HepG2 (cell line): ENCODE data around the gene SYNC. TPM values are rescaled to one million over a fixed set of nuclear protein-coding genes. Genes with fewer than 3 reads are reported as not detected.

Source experiments
- ATF7-NPFF ChIP-seq: sonication (generic); formaldehyde crosslinking; IDR thresholded peaks from 2 replicates; pipeline ENCODE4 v1.8.1; 2023; ENCODE audit warnings: mild to moderate bottlenecking, low read depth, missing genetic modification reagents, moderate library complexity
- CREB1 ChIP-seq, 2 experiments: fragments of 450-650 bp in 1 of 2; IDR thresholded peaks; 2 replicates each; pipeline ENCODE4 v1.6.1; 2016 to 2017; ENCODE audit warnings: control low read depth in 1 of 2, mild to moderate bottlenecking in 1 of 2, missing compliant biosample characterization in 1 of 2, missing genetic modification characterization in 1 of 2
- CSRNP1 ChIP-seq: sonication (generic); formaldehyde crosslinking; IDR thresholded peaks from 2 replicates; pipeline ENCODE4 v1.8.1; 2023; ENCODE audit warnings: mild to moderate bottlenecking, missing genetic modification reagents
- GZF1 ChIP-seq: sonication (generic); formaldehyde crosslinking; IDR thresholded peaks from 2 replicates; pipeline ENCODE4 v1.5.1; 2020; ENCODE audit warnings: mild to moderate bottlenecking, missing genetic modification reagents
- ISX ChIP-seq: sonication (generic); formaldehyde crosslinking; conservative IDR thresholded peaks from 2 replicates; pipeline ENCODE4 v1.5.0; 2020; ENCODE audit warnings: missing genetic modification reagents
- JUNB ChIP-seq: sonication (generic); formaldehyde crosslinking; IDR thresholded peaks from 2 replicates; pipeline ENCODE4 v1.8.0; 2022; ENCODE audit warnings: missing genetic modification reagents, mild to moderate bottlenecking, borderline replicate concordance
- MTA1 ChIP-seq: sonication (generic); formaldehyde crosslinking; IDR thresholded peaks from 2 replicates; pipeline ENCODE4 v1.4.0; 2020; ENCODE audit warnings: missing genetic modification reagents, mild to moderate bottlenecking, borderline replicate concordance
- NFKBIZ ChIP-seq: IDR thresholded peaks from 2 replicates; pipeline ENCODE4 v1.6.1; 2018; ENCODE audit warnings: missing genetic modification reagents, missing compliant biosample characterization
- PHF20 ChIP-seq: sonication (generic); formaldehyde crosslinking; IDR thresholded peaks from 2 replicates; pipeline ENCODE4 v1.5.0; 2020; ENCODE audit warnings: mild to moderate bottlenecking, missing genetic modification reagents
- RXRA ChIP-seq: sonication (generic); formaldehyde crosslinking; IDR thresholded peaks from 2 replicates; pipeline ENCODE4 v1.5.1; 2020; ENCODE audit warnings: missing genetic modification reagents
- SKI ChIP-seq: fragments of 450-650 bp; IDR thresholded peaks from one replicate; pipeline ENCODE4 v1.6.1; 2018; ENCODE audit warnings: mild to moderate bottlenecking; ENCODE audit not compliant: partially characterized antibody
- SNAPC2 ChIP-seq: sonication (generic); formaldehyde crosslinking; IDR thresholded peaks from 2 replicates; pipeline ENCODE4 v1.8.1; 2022; ENCODE audit warnings: mild to moderate bottlenecking, missing genetic modification reagents
- ZBTB20 ChIP-seq: sonication (generic); formaldehyde crosslinking; IDR thresholded peaks from 2 replicates; pipeline ENCODE4 v1.8.1; 2023; ENCODE audit warnings: missing genetic modification reagents, low read depth, mild to moderate bottlenecking, borderline replicate concordance
- ZFP90 ChIP-seq: sonication (generic); formaldehyde crosslinking; IDR thresholded peaks from 2 replicates; pipeline ENCODE4 v1.8.0; 2022; ENCODE audit warnings: missing genetic modification reagents, mild to moderate bottlenecking, inconsistent platforms, borderline replicate concordance
- ZFP91 ChIP-seq: sonication (generic); formaldehyde crosslinking; IDR thresholded peaks from 2 replicates; pipeline ENCODE4 v1.9.0; 2022; ENCODE audit warnings: missing genetic modification reagents, mild to moderate bottlenecking, borderline replicate concordance
- ZNF180 ChIP-seq: sonication (generic); formaldehyde crosslinking; IDR thresholded peaks from 2 replicates; pipeline ENCODE4 v1.4.0; 2020; ENCODE audit warnings: low read depth, missing genetic modification reagents, borderline replicate concordance
- ZNF326 ChIP-seq: sonication (generic); formaldehyde crosslinking; IDR thresholded peaks from 2 replicates; pipeline ENCODE4 v1.4.0; 2020; ENCODE audit warnings: missing genetic modification reagents, borderline replicate concordance
- ZNF337 ChIP-seq: sonication (generic); formaldehyde crosslinking; IDR thresholded peaks from 2 replicates; pipeline ENCODE4 v1.5.1; 2020; ENCODE audit warnings: missing genetic modification reagents, low read depth, mild to moderate bottlenecking, borderline replicate concordance
- ZNF513 ChIP-seq: sonication (generic); formaldehyde crosslinking; conservative IDR thresholded peaks from 2 replicates; pipeline ENCODE4 v1.5.0; 2020; ENCODE audit warnings: missing genetic modification reagents
- polyA plus RNA-seq, 8 experiments: library from polyadenylated mRNA; depleted of rRNA in 3 of 8; stranded (reverse) in 7 of 8; unstranded in 1 of 8; fragments of >200 nt; fragmentation: Illumina TruSeq in 4 of 8; extraction: Trizol in 4 of 8; gene quantifications; 2 replicates each; pipeline versions ENCODE4 v1.2.1 to v1.2.3, GENCODE V29; 2011 to 2016; ENCODE audit warnings: low read depth in 4 of 8, missing spikeins in 1 of 8, mixed read lengths in 1 of 8; ENCODE audit not compliant: insufficient read depth in 1 of 8
- total RNA-seq, 5 experiments: library from RNA; depleted of rRNA; stranded (reverse); fragments of >200 nt; fragmentation: Illumina TruSeq; extraction: Trizol; gene quantifications; 2 replicates each; pipeline ENCODE4 v1.2.3, GENCODE V29; 2016; ENCODE audit warnings: low read depth in 1 of 5
- TF ChIP-seq, protein P1 (sequence below): sonication (generic); formaldehyde crosslinking; IDR thresholded peaks from 2 replicates; pipeline ENCODE4 v1.8.0; 2022; ENCODE audit warnings: missing genetic modification reagents, low read depth, mild to moderate bottlenecking, borderline replicate concordance

SYNC gene
- total and polyA plus RNA-seq, 2 of the 13 experiments (the other 11 are each of a cell fraction or from before 2014, with no cell fraction given): 2.4 to 5.4 TPM

GRCh38 chr1:32650752-32651460 lies 51.7 kb downstream of the SYNC start, which contains the start of gene RBBP4 (continued):
- TF ChIP-seq JUNB: 0 out of 2 replicates have a peak, but pooled peaks have one; percentile 57
- TF ChIP-seq ZNF180: no peak
- no peak for TF ChIP-seq ZNF513 (CRISPR knock-in tag)
- no peak for TF ChIP-seq NFKBIZ (CRISPR knock-in tag)
- peak; percentile 62; the same call in 1 of the 2 replicates for TF ChIP-seq ISX
- TF ChIP-seq PHF20 (CRISPR knock-in tag): peak; percentile 74; the same call in 1 of the 2 replicates
- peak; percentile 72 for TF ChIP-seq CREB1 (IDR thresholded peaks at IDR 0.05)
- TF ChIP-seq CREB1 (CRISPR knock-in tag; IDR thresholded peaks at IDR 0.05): peak; percentile 59
- TF ChIP-seq SKI: no peak
- peak; percentile 83; the same call in 1 of the 2 replicates for TF ChIP-seq ZFP90 (CRISPR knock-in tag)
- peak; percentile 76; the same call in 1 of the 2 replicates for TF ChIP-seq ATF7-NPFF (CRISPR knock-in tag)
- peak; percentile 99; the same call in 1 of the 2 replicates for TF ChIP-seq ZFP91 (CRISPR knock-in tag)
- peak; percentile 87 for TF ChIP-seq GZF1 (CRISPR knock-in tag)
- peak; percentile 96; the same call in 1 of the 2 replicates for TF ChIP-seq ZNF337
- peak; percentile 75; the same call in 1 of the 2 replicates for TF ChIP-seq ZBTB20 (CRISPR knock-in tag)
- TF ChIP-seq MTA1 (CRISPR knock-in tag): no peak
- TF ChIP-seq SNAPC2 (CRISPR knock-in tag): peak; percentile 53; the same call in 1 of the 2 replicates
- TF ChIP-seq, protein P1, sequence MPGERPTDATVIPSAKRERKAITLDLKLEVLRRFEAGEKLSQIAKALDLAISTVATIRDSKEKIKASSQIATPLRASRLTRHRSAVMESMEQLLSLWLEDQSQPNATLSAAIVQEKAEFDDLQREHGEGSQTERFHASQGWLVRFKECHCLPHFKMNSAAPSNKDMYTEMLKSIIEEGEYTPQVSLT (CRISPR knock-in tag): no peak
- no peak for TF ChIP-seq ZNF326 (CRISPR knock-in tag)
- peak; percentile 100 for TF ChIP-seq CSRNP1 (CRISPR knock-in tag)
- no peak; the same call in none of the 2 replicates for TF ChIP-seq RXRA (CRISPR knock-in tag)
